ENCODE results near the gene NIBAN1. TPM values are rescaled to one million over a fixed set of nuclear protein-coding genes. Genes with fewer than 3 reads are reported as not detected.

NIBAN1 gene
- total RNA-seq, 1 experiment from 2014 or later: 5.9 TPM

GRCh38 chr1:184954232-184954995 lies 19.9 kb downstream of the NIBAN1 start:
- 0 out of 4 replicates have a peak, but pooled peaks cover 0 to 4% of the 10 kb centered on the region in 2 experiments for H3K4me1 Mint-ChIP-seq
- no peak overlapping the region for H3K4me3 Mint-ChIP-seq
- H3K36me3 Mint-ChIP-seq (ENCODE audit: insufficient read depth in 1 of 3, low read depth in 3 of 3): no peaks in the 10 kb centered on the region
- Histone ChIP-seq H2BK120ac (ENCODE audit: low read depth, low read length, poor library complexity, severe bottlenecking) (no peak overlapping the region), H3K9ac (ENCODE audit: extremely low read depth, insufficient read length, low read length) (no peak overlapping the region), H2BK5ac (ENCODE audit: insufficient read length, low read length) (no peak overlapping the region), H3T11ph (ENCODE audit: low read length) (no peak overlapping the region), H2BK20ac (ENCODE audit: low read depth, low read length, poor library complexity, severe bottlenecking) (no peak overlapping the region), H3K79me1 (ENCODE audit: insufficient read depth, low read depth, low read length, poor library complexity, severe bottlenecking) (no peaks in the 10 kb centered on the region), H3K14ac (ENCODE audit: insufficient read depth, low read length) (no peak overlapping the region), H3K4me2 (ENCODE audit: insufficient read depth, insufficient read length, low read length) (no peak overlapping the region), H2BK15ac (ENCODE audit: low read depth, low read length) (no peak overlapping the region), H2AK5ac (ENCODE audit: insufficient read length, low read length) (no peak overlapping the region), H2AFZ (ENCODE audit: low read length) (no peak overlapping the region), H2BK12ac (ENCODE audit: insufficient read length, low read depth, low read length) (no peak overlapping the region), H3K27me3 (ENCODE audit: insufficient read depth, low read length) (no peaks in the 10 kb centered on the region), H3K23me2 (ENCODE audit: insufficient read length, low read depth, low read length, poor library complexity, severe bottlenecking) (no peaks in the 10 kb centered on the region), H3K23ac (ENCODE audit: insufficient read length, low read depth, low read length) (no peak overlapping the region), H3K18ac (ENCODE audit: insufficient read length, low read depth, low read length) (no peak overlapping the region), H4K20me1 (ENCODE audit: control insufficient read depth, insufficient read depth, insufficient read length) (no peaks in the 10 kb centered on the region), H3K4ac (ENCODE audit: low read depth, low read length) (no peak overlapping the region), H4K8ac (replicated peaks; ENCODE audit: insufficient read length, low read depth, low read length) (no peak overlapping the region), H3K4me1 (ENCODE audit: insufficient read depth, low read length) (no peaks in the 10 kb centered on the region), H4K91ac (ENCODE audit: insufficient read length, low read depth, low read length) (no peak overlapping the region), H3K79me2 (ENCODE audit: insufficient read depth, low read length) (no peaks in the 10 kb centered on the region), H3K27ac (ENCODE audit: insufficient read length, low read depth, low read length) (no peak overlapping the region), H3K56ac (ENCODE audit: insufficient read length, low read depth, low read length) (no peak overlapping the region), H3K9me3 (ENCODE audit: control insufficient read depth, low read depth, low read length) (no peaks in the 10 kb centered on the region), H4K5ac (ENCODE audit: insufficient read length, low read depth, low read length) (no peak overlapping the region)
- no peak overlapping the region for H3K27ac Mint-ChIP-seq
- DNase-seq: no peak
- no peaks in the 10 kb centered on the region for H3K27me3 Mint-ChIP-seq (ENCODE audit: low read depth)
- H3K9me3 Mint-ChIP-seq: no peaks in the 10 kb centered on the region
- no CpG with 5 or more reads among the region's 4 CpGs for WGBS (ENCODE audit: extremely low coverage, insufficient read length, low lambda C conversion rate)
- TF ChIP-seq CTCF (conservative IDR thresholded peaks at IDR 0.05): no peak

All from H9 (cell line).